ENCODE data around the gene UVRAG. TPM values are rescaled to one million over a fixed set of nuclear protein-coding genes. Genes with fewer than 3 reads are reported as not detected.

The UVRAG gene
- total and polyA plus RNA-seq, 8 donors = 4.7 to 55.5 (median 20.5) TPM

DNA sequence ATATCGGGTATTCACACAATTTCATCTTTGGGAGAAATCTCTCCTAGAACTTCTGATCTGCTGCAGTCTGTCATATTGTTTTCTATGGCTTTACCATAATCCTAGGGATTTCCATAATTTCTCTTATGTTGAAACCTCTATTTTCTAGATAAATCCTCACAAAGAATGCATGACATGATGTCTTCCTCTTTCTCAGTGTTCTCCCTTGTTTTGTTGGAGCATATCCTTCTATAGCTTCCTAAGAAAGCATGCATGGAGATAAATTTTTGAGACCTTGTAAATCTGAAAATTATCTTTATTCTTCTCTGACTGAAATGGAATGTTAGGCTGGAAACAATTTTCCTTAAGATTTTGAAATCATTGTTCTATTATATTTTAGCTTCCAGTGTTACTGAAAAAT is 275.8 kb downstream of the UVRAG start:
- Histone ChIP-seq H3K4me1 (peaks cover 0 to 5% (median 0%) of the 10 kb centered on the region in 4 donors), H3K4me3 (no peak overlapping the region), H3K27ac (no peak overlapping the region), H3K27me3 (no peaks in the 10 kb centered on the region), H3K9me3 (peaks cover 0 to 4% (median 0%) of the 10 kb centered on the region in 4 donors), H3K36me3 (peaks cover 0 to 13% (median 6%) of the 10 kb centered on the region in 4 donors)
- intact Hi-C loops (cut with DNase I; ENCODE audit: low total_unique reads) = no loop called here
- 87 to 99% (median 96%) methylated on average over 1 of the region's 1 CpG for WGBS, 5 donors
- no peak for TF ChIP-seq EP300 (IDR thresholded peaks at IDR 0.05)
- no peak for TF ChIP-seq POLR2A (IDR thresholded peaks at IDR 0.05)
- TF ChIP-seq, protein P1, sequence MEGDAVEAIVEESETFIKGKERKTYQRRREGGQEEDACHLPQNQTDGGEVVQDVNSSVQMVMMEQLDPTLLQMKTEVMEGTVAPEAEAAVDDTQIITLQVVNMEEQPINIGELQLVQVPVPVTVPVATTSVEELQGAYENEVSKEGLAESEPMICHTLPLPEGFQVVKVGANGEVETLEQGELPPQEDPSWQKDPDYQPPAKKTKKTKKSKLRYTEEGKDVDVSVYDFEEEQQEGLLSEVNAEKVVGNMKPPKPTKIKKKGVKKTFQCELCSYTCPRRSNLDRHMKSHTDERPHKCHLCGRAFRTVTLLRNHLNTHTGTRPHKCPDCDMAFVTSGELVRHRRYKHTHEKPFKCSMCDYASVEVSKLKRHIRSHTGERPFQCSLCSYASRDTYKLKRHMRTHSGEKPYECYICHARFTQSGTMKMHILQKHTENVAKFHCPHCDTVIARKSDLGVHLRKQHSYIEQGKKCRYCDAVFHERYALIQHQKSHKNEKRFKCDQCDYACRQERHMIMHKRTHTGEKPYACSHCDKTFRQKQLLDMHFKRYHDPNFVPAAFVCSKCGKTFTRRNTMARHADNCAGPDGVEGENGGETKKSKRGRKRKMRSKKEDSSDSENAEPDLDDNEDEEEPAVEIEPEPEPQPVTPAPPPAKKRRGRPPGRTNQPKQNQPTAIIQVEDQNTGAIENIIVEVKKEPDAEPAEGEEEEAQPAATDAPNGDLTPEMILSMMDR (IDR thresholded peaks at IDR 0.05) = no peak
- no peak for TF ChIP-seq POLR2AphosphoS5 (IDR thresholded peaks at IDR 0.05)
- DNase-seq = no peak

DNA sequence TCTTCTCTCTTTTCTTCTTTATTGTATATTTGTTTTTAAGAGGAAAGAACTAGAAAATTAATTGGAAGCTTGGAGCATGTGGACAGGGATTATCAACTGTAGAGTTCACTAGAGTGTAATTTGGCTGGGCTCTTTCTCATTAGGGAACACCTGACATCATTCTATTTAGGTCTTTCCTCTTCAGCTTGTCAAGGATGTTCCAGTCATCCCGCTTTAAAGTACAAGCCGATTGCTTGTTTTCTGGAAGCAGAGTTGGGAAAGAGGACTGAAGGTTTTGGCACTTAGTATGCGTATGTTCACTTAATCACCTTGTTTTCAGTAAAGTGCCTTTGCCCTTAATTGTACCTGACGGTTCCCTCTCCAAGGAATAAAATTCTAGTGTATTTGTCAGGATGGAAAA is 279.7 kb downstream of the UVRAG start:
- Histone ChIP-seq H3K27ac (no peak overlapping the region), H3K4me3 (no peak overlapping the region), H3K4me1 (no peaks in the 10 kb centered on the region), H3K9me3 (peaks cover 0 to 4% (median 0%) of the 10 kb centered on the region in 4 donors), H3K36me3 (peaks cover 0 to 13% (median 6%) of the 10 kb centered on the region in 4 donors), H3K27me3 (no peaks in the 10 kb centered on the region)
- TF ChIP-seq POLR2A (IDR thresholded peaks at IDR 0.05) (no peak), EP300 (IDR thresholded peaks at IDR 0.05) (no peak), POLR2AphosphoS5 (IDR thresholded peaks at IDR 0.05) (no peak)
- TF ChIP-seq, protein P1 (IDR thresholded peaks at IDR 0.05) = no peak
- 82 to 93% (median 91%) methylated on average over 4 of the region's 4 CpGs for WGBS, 5 donors
- DNase-seq = no peak
- intact Hi-C loops (cut with DNase I; ENCODE audit: low total_unique reads) = no loop called here

DNA sequence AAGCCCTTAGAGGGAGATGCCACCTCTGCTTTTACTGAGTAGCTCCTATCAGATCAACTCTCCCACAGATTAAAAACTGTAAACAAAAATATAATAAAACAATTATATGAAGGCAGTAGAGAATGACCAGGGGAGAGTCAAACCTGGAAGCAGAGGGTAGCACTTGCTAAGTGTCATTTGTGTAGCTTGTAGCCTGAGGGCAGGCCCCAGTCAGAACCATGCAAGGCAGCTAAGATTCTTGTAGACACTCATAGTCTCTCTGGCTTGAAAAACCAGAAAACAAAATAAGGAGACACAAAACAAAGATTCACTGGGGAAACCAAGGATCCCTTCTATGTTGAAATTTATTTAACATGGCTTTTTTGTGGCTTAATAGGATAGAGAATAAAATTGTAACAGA is 280.9 kb downstream of the UVRAG start:
- peaks cover 0 to 5% (median 0%) of the 10 kb centered on the region in 4 donors for H3K36me3 ChIP-seq
- H3K4me3 ChIP-seq = no peak overlapping the region
- intact Hi-C loops (cut with DNase I; ENCODE audit: low total_unique reads) = no loop called here
- H3K27me3 ChIP-seq = no peaks in the 10 kb centered on the region
- H3K9me3 ChIP-seq = no peaks in the 10 kb centered on the region
- DNase-seq = no peak
- H3K4me1 ChIP-seq = no peaks in the 10 kb centered on the region
- TF ChIP-seq, protein P1 (IDR thresholded peaks at IDR 0.05) = no peak
- TF ChIP-seq EP300 (IDR thresholded peaks at IDR 0.05) = no peak
- no peak for TF ChIP-seq POLR2AphosphoS5 (IDR thresholded peaks at IDR 0.05)
- TF ChIP-seq POLR2A (IDR thresholded peaks at IDR 0.05) = no peak
- no peak overlapping the region for H3K27ac ChIP-seq

DNA sequence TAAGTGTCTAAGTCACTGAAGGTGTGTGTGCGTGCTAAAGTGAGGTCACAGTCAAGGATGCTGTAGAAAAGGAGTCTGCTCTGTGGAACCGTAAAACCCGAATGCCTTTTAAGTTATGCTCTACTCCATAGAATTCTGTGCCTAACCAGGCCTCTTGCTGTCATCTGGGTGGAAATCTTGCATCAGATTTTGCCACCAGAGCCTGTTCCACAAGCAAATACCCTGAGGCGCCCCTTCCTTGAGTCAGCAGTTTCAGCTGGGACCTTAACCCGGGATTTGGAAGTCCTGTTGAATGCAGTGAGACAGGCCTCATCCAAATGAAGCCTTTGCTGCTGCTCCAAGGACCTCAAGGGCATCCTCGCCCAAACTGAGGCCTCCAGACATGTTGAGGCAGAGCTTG is 281.5 kb downstream of the UVRAG start:
- no peaks in the 10 kb centered on the region for H3K4me1 ChIP-seq
- no peak overlapping the region for H3K27ac ChIP-seq
- H3K27me3 ChIP-seq = no peaks in the 10 kb centered on the region
- TF ChIP-seq EP300 (IDR thresholded peaks at IDR 0.05) (no peak), POLR2AphosphoS5 (IDR thresholded peaks at IDR 0.05) (no peak), POLR2A (IDR thresholded peaks at IDR 0.05) (no peak)
- TF ChIP-seq, protein P1 (IDR thresholded peaks at IDR 0.05) = no peak
- WGBS, 5 donors = 89 to 96% (median 93%) methylated on average over 6 of the region's 6 CpGs
- no peak overlapping the region for H3K4me3 ChIP-seq
- DNase-seq = no peak
- H3K36me3 ChIP-seq = no peaks in the 10 kb centered on the region
- no peaks in the 10 kb centered on the region for H3K9me3 ChIP-seq
- intact Hi-C loops (cut with DNase I; ENCODE audit: low total_unique reads) = no loop called here

All from stomach (tissue), 9 donors.